Natural killer cell (primary cell): ENCODE results near the gene PLXNB1. TPM values are rescaled to one million over a fixed set of nuclear protein-coding genes. Genes with fewer than 3 reads are reported as not detected.

ENCODE experiments used
- ATAC-seq, 3 donors: fragments of 150-1000 bp in 2 of 3; fragments of 200-7000 bp in 1 of 3; cut with Tn5 transposase; 1 replicate in 1 of 3; 2 replicates in 2 of 3; pipeline ENCODE4 v1.10.0; 2021; ENCODE audit warnings: mild to moderate bottlenecking in 2 of 3, moderate library complexity in 2 of 3
- DNase-seq, 2 donors: peaks; one replicate each; pipeline versions ENCODE4 v3.0.0 to v3.0.0-alpha.2; 2013 to 2021; ENCODE audit warnings: mixed read lengths in 1 of 2
- H3K27ac ChIP-seq: one replicate; pipeline ENCODE4 v1.5.1; 2013; ENCODE audit warnings: mild to moderate bottlenecking, low read length
- H3K27me3 ChIP-seq: one replicate; pipeline ENCODE4 v1.6.1; 2013; ENCODE audit warnings: low read length; ENCODE audit not compliant: control insufficient read depth, insufficient read depth
- H3K36me3 ChIP-seq: one replicate; pipeline ENCODE4 v1.6.1; 2013; ENCODE audit warnings: low read length; ENCODE audit not compliant: control insufficient read depth, insufficient read depth
- H3K4me1 ChIP-seq: one replicate; pipeline ENCODE4 v1.6.1; 2013; ENCODE audit warnings: low read length; ENCODE audit not compliant: control insufficient read depth, insufficient read depth
- H3K4me3 ChIP-seq: one replicate; pipeline ENCODE4 v1.5.1; 2013; ENCODE audit warnings: low read length
- H3K9me3 ChIP-seq: one replicate; pipeline ENCODE4 v1.6.1; 2013; ENCODE audit warnings: low read length; ENCODE audit not compliant: control insufficient read depth, insufficient read depth
- H3K27ac Mint-ChIP-seq, 2 donors: one replicate each; pipeline ENCODE4 v1.8.0; 2022; ENCODE audit warnings: mild to moderate bottlenecking in 2 of 2, mixed read lengths in 2 of 2, moderate library complexity in 1 of 2
- H3K27me3 Mint-ChIP-seq, 2 donors: one replicate each; pipeline ENCODE4 v1.8.0; 2022; ENCODE audit warnings: low read depth in 2 of 2, mixed read lengths in 2 of 2
- H3K36me3 Mint-ChIP-seq: one replicate; pipeline ENCODE4 v1.8.0; 2022; ENCODE audit warnings: mixed read lengths
- H3K4me1 Mint-ChIP-seq, 2 donors: one replicate each; pipeline ENCODE4 v1.8.0; 2022; ENCODE audit warnings: mixed read lengths in 2 of 2
- H3K4me3 Mint-ChIP-seq: one replicate; pipeline ENCODE4 v1.8.0; 2022; ENCODE audit warnings: mild to moderate bottlenecking, moderate library complexity, mixed read lengths
- H3K9me3 Mint-ChIP-seq, 2 donors: one replicate each; pipeline ENCODE4 v1.8.0; 2022; ENCODE audit warnings: mixed read lengths in 2 of 2
- CTCF ChIP-seq: fragments of 200-600 bp; IDR thresholded peaks from one replicate; pipeline ENCODE4 v1.8.0; 2022; ENCODE audit warnings: antibody characterized with exemption
- WGBS: methylation state at CpG from one replicate; pipeline ENCODE4 v1.1.7; 2013; ENCODE audit warnings: missing lambda C conversion rate; ENCODE audit not compliant: insufficient coverage; 5-methylcytosine and 5-hydroxymethylcytosine counted together
- intact Hi-C: fragments of 100-400 bp; cut with micrococcal nuclease; formaldehyde crosslinking; loops from one replicate; pipeline ENCODE4 v1.14.2; 2022
- total RNA-seq, 4 donors: library from RNA; stranded (reverse); fragments of 120-200 nt in 1 of 4; gene quantifications; one replicate each; pipeline versions ENCODE4 v1.2.3 to v1.2.4, GENCODE V29; 2013 to 2022

PLXNB1 gene
- total RNA-seq, 3 donors from 2014 or later (not counting 1 experiment from before 2014, with no cell fraction given): 4.3 to 5.0 (median 4.4) TPM

DNA sequence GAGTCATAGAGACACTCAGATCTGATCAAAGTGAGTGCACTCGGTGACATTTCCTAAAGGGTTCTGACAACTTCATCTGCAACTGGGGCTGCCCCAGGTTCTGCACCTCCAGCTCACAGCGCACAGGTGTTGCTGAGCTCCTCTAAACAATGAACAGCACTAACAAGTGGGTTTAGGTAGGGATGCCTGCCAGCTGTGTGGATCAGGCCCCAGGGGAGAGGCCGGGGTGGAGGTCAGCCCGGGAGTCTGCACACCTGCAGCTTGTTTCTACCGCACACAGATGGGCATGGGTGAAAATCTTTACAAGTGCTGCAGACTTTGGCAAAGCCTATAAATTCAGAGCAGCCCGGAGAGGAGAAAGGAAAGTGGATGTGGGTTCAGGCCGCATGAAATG is 57.5 kb downstream of the PLXNB1 start:
- 67% methylated on average over 7 of the region's 7 CpGs for WGBS
- peaks cover 2 to 3% of the 10 kb centered on the region in 2 donors for H3K27me3 Mint-ChIP-seq
- H3K4me3 Mint-ChIP-seq: no peak overlapping the region
- H3K9me3 Mint-ChIP-seq: no peaks in the 10 kb centered on the region
- H3K27ac ChIP-seq: no peak overlapping the region
- no peak overlapping the region for H3K27ac Mint-ChIP-seq
- H3K36me3 ChIP-seq: no peaks in the 10 kb centered on the region
- no peaks in the 10 kb centered on the region for H3K4me1 Mint-ChIP-seq
- DNase-seq (no peak), ATAC-seq (no peak)
- no peaks in the 10 kb centered on the region for H3K9me3 ChIP-seq
- no peak for TF ChIP-seq CTCF
- H3K4me1 ChIP-seq: no peaks in the 10 kb centered on the region
- H3K36me3 Mint-ChIP-seq: no peaks in the 10 kb centered on the region
- no peaks in the 10 kb centered on the region for H3K27me3 ChIP-seq
- no peak overlapping the region for H3K4me3 ChIP-seq
- intact Hi-C loops: no loop called here

- TF ChIP-seq CTCF: no peak
- H3K27ac ChIP-seq: no peak within 1 kb of the TSS
- no peak for ATAC-seq
- H3K27me3 ChIP-seq: no peaks in the 10 kb centered on the region
- no peaks in the 10 kb centered on the region for H3K4me1 ChIP-seq
- H3K4me1 Mint-ChIP-seq: no peaks in the 10 kb centered on the region
- no peaks in the 10 kb centered on the region for H3K36me3 Mint-ChIP-seq
- H3K27ac Mint-ChIP-seq: no peak within 1 kb of the TSS
- no peaks in the 10 kb centered on the region for H3K9me3 Mint-ChIP-seq
- H3K27me3 Mint-ChIP-seq: peaks cover 0 to 2% of the 10 kb centered on the region in 2 donors
- no peak for DNase-seq
- H3K36me3 ChIP-seq: no peaks in the 10 kb centered on the region
- 92% methylated on average over 11 of the region's 11 CpGs for WGBS
- no peaks in the 10 kb centered on the region for H3K9me3 ChIP-seq
- intact Hi-C loops: no loop called here
- no peak within 1 kb of the TSS for H3K4me3 ChIP-seq
- H3K4me3 Mint-ChIP-seq: no peak within 1 kb of the TSS
Observed at GRCh38 chr3:48371651-48372376, 58.1 kb downstream of the PLXNB1 start, which contains the start of gene FBXW12. FBXW12 (plus strand) TSS chr3:48372219; CDS start chr3:48372768, 549 bp downstream.

DNA sequence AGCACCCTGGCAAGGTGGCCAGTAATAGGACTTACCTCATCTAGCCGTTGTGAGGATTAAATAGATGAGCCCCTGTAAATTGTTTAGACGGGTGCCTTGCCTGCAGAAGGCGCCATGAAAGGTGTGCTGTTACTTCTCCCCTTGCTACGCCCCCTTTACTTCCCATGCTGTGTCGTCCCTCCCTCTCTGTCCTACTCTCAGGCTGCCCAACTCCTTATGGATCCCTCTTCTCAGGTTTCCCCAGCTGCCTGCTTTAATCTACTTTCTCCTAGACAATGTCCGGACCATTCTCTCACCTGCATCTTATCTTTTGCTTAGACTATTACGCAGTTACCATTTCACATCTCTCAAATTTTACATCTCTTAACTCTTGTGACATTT is 59.6 kb downstream of the PLXNB1 start:
- Mint-ChIP-seq H3K9me3 (no peaks in the 10 kb centered on the region), H3K36me3 (no peaks in the 10 kb centered on the region), H3K27me3 (peaks cover 0 to 2% of the 10 kb centered on the region in 2 donors), H3K4me1 (no peaks in the 10 kb centered on the region), H3K4me3 (no peak overlapping the region), H3K27ac (no peak overlapping the region)
- Histone ChIP-seq H3K9me3 (no peaks in the 10 kb centered on the region), H3K27me3 (no peaks in the 10 kb centered on the region), H3K36me3 (no peaks in the 10 kb centered on the region), H3K4me3 (no peak overlapping the region), H3K27ac (no peak overlapping the region), H3K4me1 (no peaks in the 10 kb centered on the region)
- 92% methylated on average over 7 of the region's 7 CpGs for WGBS
- DNase-seq: no peak
- intact Hi-C loops: no loop called here
- TF ChIP-seq CTCF: no peak
- ATAC-seq: no peak
